Measurements from ENCODE around the gene TCERG1L. TPM values are rescaled to one million over a fixed set of nuclear protein-coding genes. Genes with fewer than 3 reads are reported as not detected.

TCERG1L gene
- total and polyA plus RNA-seq, 10 donors: 0.03 to 1.2 (median 0.30) TPM; not detected in 3

DNA sequence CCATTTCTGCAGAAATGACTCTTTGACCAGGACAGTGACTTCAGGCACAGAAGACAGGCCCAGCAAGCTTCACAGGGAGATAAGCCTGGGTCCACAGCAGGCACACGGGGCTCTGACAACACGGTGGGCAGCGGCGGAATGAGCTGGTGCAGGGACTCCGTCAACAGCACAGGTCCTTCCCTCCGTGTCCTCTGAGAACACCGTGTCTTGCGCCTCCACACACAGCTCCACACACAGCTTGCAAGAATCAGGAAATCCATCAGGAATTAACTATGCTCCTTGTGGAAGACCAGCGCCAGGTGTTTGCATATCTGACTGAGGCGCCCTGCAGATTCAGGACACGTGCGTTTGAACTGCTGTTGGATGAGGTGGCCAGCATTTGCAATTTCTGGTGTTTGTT is 39.6 kb downstream of the TCERG1L start:
- H3K27ac ChIP-seq: no peak overlapping the region
- no peak overlapping the region for H3K4me3 ChIP-seq
- 88 to 94% (median 91%) methylated on average over 12 of the region's 12 CpGs for WGBS, 5 donors
- no peaks in the 10 kb centered on the region for H3K27me3 ChIP-seq (replicated peaks in 1 of 7)
- DNase-seq: peak; percentile 56
- H3K9me3 ChIP-seq: no peaks in the 10 kb centered on the region
- intact Hi-C loops (cut with DNase I; ENCODE audit: low total_unique reads): no loop called here
- TF ChIP-seq, protein P1, sequence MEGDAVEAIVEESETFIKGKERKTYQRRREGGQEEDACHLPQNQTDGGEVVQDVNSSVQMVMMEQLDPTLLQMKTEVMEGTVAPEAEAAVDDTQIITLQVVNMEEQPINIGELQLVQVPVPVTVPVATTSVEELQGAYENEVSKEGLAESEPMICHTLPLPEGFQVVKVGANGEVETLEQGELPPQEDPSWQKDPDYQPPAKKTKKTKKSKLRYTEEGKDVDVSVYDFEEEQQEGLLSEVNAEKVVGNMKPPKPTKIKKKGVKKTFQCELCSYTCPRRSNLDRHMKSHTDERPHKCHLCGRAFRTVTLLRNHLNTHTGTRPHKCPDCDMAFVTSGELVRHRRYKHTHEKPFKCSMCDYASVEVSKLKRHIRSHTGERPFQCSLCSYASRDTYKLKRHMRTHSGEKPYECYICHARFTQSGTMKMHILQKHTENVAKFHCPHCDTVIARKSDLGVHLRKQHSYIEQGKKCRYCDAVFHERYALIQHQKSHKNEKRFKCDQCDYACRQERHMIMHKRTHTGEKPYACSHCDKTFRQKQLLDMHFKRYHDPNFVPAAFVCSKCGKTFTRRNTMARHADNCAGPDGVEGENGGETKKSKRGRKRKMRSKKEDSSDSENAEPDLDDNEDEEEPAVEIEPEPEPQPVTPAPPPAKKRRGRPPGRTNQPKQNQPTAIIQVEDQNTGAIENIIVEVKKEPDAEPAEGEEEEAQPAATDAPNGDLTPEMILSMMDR (IDR thresholded peaks at IDR 0.05 in 8 of 11, conservative IDR thresholded peaks at IDR 0.05 in 3 of 11): no peak
- no peak for TF ChIP-seq POLR2A (IDR thresholded peaks at IDR 0.05)
- no peak for TF ChIP-seq POLR2AphosphoS5 (IDR thresholded peaks at IDR 0.05)
- H3K4me1 ChIP-seq: peaks cover 0 to 5% (median 0%) of the 10 kb centered on the region in 6 donors
- H3K36me3 ChIP-seq: no peaks in the 10 kb centered on the region

DNA sequence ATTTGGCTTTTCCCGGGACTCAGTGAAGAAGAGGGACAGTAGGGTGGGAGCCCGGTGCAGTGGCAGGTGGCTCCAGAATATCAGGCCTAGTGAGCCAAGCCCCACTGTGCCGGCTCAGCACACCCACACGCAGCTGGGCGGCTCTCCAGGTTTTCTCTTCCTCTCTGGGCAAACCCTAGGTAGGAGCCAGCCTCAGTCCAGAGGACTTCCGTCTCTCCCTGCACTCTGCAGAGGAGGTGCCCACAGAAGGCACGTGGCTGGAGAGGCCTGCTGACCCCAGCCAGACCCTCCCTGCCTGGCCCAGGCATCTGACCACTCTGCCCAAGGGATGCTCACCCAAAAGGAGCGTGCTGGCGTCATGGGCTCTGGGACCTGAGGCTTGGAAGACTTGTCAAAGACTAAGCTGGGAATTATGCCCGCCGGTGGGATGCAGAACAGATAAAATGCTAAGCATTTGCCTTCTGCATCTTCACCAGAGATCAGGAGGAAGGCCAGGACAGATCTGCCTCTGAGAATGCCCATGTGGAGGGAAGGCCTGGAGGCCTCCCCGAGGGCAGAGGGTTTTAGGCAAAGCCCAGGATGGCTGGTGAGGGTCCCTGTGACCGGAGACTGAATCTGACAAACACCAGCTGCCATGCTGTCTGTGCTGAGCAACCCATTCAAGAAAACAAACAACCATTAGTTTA is 40.2 kb downstream of the TCERG1L start:
- WGBS, 5 donors: 68 to 82% (median 75%) methylated on average over 9 to 13 of the region's 13 CpGs
- intact Hi-C loops (cut with DNase I; ENCODE audit: low total_unique reads): no loop called here
- TF ChIP-seq, protein P1 (IDR thresholded peaks at IDR 0.05 in 8 of 11, conservative IDR thresholded peaks at IDR 0.05 in 3 of 11): no peak
- peak; percentile 60 for DNase-seq
- Histone ChIP-seq H3K4me3 (no peak overlapping the region), H3K9me3 (no peaks in the 10 kb centered on the region), H3K27me3 (replicated peaks in 1 of 7) (no peaks in the 10 kb centered on the region), H3K4me1 (peaks cover 0 to 5% (median 0%) of the 10 kb centered on the region in 6 donors), H3K27ac (no peak overlapping the region), H3K36me3 (no peaks in the 10 kb centered on the region)

DNA sequence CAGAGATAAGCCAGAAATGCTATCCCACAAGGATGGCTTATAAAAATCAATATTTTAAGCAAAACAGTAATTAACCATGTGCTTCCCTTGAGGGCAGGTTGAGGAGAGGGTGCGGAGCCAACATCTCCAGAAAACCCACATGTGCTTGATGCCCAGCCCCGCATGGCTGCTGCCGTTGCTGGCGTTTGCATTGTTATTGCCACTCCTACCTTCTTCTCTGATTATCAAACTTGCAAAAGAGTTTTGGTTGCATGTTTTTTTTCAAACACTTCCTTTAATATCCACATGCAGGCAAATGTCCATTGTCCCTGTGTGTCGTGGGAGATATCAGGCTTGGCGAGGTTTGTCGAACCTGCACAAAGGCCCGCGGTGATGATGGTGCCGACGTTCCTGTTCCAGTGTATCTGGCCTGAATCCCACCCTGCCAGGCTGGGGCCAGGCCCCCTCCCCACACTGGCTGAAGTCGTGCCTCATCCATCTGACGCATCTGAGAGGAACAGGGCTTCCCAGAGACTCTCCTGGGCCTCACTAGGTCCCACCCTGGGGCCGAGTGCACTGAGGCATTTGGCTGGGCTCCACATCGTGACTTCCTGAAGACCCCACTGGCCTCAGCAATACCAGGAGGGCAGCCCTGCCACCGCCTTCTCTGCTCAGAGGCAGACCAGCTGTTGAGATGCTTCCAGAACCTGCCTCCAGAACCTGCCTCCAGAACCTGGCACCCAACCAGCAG is 40.9 kb downstream of the TCERG1L start:
- H3K27me3 ChIP-seq (replicated peaks in 1 of 7): no peaks in the 10 kb centered on the region
- H3K9me3 ChIP-seq: no peaks in the 10 kb centered on the region
- peak; percentile 61 for DNase-seq
- H3K4me1 ChIP-seq: peaks cover 0 to 5% (median 0%) of the 10 kb centered on the region in 6 donors
- intact Hi-C loops (cut with DNase I; ENCODE audit: low total_unique reads): no loop called here
- no peak for TF ChIP-seq POLR2A (IDR thresholded peaks at IDR 0.05)
- TF ChIP-seq, protein P1 (IDR thresholded peaks at IDR 0.05 in 8 of 11, conservative IDR thresholded peaks at IDR 0.05 in 3 of 11): no peak
- no peak for TF ChIP-seq POLR2AphosphoS5 (IDR thresholded peaks at IDR 0.05)
- WGBS, 5 donors: 80 to 92% (median 81%) methylated on average over 14 to 16 of the region's 16 CpGs
- H3K4me3 ChIP-seq: no peak overlapping the region
- no peak overlapping the region for H3K27ac ChIP-seq
- no peaks in the 10 kb centered on the region for H3K36me3 ChIP-seq

DNA sequence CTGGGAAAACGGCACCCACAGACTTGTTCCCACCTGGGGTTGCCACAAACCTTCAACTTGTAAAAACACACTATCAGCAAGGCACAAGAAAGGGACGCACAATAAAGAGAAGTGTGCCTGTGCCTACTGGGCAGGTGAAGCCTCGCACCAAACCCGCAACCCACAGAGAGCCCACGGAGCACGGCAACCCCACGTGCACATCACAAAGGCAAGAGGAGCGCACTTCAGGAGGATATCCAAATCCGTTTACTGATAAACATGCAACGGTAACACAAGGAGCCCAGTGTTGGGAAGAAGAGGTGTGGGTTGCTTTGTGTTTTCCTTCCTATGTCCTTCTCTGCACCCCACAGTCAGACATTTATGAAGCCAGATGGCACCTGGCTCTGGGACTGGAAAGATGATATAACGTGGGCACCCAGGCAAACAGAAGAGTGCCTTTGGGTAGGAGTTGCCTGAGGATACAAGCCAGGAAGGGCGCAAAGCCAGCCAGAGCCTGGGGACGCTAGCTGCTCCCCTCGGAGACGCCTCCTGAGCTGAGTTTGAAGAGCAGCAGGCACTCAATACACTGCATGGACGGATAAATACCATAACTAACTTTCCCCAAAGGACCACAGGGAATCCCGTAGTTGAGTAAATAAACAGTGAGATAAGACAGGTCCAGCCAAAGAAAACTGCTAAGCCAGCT is 41.6 kb downstream of the TCERG1L start:
- Histone ChIP-seq H3K4me3 (no peak overlapping the region), H3K27me3 (replicated peaks in 1 of 7) (no peaks in the 10 kb centered on the region), H3K36me3 (no peaks in the 10 kb centered on the region), H3K9me3 (no peaks in the 10 kb centered on the region), H3K4me1 (peaks cover 0 to 5% (median 0%) of the 10 kb centered on the region in 6 donors), H3K27ac (no peak overlapping the region)
- TF ChIP-seq, protein P1 (IDR thresholded peaks at IDR 0.05 in 8 of 11, conservative IDR thresholded peaks at IDR 0.05 in 3 of 11): no peak
- TF ChIP-seq POLR2A (IDR thresholded peaks at IDR 0.05) (no peak), POLR2AphosphoS5 (IDR thresholded peaks at IDR 0.05) (no peak)
- peak; percentile 44 for DNase-seq
- 71 to 78% (median 74%) methylated on average over 17 of the region's 17 CpGs for WGBS, 5 donors
- intact Hi-C loops (cut with DNase I; ENCODE audit: low total_unique reads): no loop called here
